T-helper 1 cell (primary cell): Measurements from ENCODE around the gene TAS1R3.
A peak's percentile ranks its signal among the peaks of the same experiment; 100 is the strongest.

ENCODE experiments used
- DNase-seq, 5 donors: peaks; one replicate each; pipeline ENCODE4 v3.0.0-alpha.2; 2012 to 2020
- total RNA-seq, 4 donors: gene quantifications; one replicate each; lab custom pipeline; 2026; lab: John Stamatoyannopoulos, UW

TAS1R3 gene
- total RNA-seq = 1.1 to 3.4 (median 2.2) reads per million in 4 donors

GRCh38 chr1:1331068-1331965 is at the start of gene TAS1R3:
TSS of gene TAS1R3 (plus strand) at chr1:1331280. CDS start at chr1:1331346, 66 bp downstream.
- no peak for DNase-seq

DNA sequence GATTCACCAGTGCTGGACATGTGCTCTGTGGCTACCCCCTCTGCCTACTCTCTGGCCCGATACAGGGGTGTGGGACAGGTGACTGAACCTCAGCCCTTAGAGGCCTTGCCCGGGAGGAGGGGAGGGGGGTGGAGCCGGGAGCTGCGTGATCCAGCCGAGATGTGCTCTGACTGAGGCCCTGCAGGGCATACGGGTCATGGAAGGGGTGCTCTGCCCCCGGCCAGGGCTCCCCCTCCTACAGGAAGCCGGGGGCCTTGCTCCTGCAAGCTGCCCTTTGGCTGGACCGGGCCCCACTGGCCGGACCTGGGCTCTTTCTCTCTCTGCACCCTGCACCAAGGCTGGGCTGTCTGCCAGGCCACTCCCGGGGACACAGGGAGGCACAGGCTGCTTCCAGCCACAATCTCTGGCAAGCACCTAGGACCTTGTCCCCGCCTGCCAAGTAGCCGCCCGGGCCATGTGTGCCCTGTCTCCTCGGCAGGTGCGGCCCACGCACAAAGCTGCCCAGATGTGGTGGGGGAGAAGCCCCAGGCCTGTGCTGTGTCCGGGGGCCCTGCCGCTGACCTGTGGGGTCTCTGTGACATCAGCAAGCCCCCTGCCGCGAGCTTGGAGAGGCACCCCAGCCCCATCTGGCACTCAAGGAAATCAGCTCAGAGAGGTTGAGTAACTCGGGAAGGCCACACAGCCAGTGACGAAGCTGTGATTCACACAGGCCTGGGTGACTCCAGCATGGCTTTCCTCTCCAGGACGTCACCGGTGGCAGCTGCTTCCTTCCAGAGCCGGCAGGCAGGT is 49.4 kb upstream of the TAS1R3 start:
- no peak for DNase-seq

DNA sequence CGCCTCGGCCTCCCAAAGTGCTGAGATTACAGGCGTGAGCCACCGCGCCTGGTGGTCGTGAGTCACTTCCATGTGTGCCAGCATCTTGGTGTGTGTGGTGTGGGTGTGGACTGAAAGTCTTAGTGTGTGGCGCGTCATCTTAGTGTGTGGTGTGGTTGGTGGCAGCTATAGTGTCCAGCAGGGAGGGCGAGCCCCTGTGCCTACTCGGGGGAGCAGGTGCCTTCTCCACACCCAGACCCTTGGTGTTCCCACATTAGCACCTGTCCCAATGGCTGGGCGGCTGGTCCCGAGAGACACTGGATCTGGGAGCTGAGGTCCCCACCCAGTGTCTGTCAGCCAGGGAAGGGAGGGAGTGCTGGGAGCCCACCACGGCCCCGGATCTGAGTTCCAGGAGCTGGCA is 48.1 kb upstream of the TAS1R3 start:
- DNase-seq = no peak

GRCh38 chr1:1283821-1284220 is 47.3 kb upstream of the TAS1R3 start:
- DNase-seq = no peak

DNA sequence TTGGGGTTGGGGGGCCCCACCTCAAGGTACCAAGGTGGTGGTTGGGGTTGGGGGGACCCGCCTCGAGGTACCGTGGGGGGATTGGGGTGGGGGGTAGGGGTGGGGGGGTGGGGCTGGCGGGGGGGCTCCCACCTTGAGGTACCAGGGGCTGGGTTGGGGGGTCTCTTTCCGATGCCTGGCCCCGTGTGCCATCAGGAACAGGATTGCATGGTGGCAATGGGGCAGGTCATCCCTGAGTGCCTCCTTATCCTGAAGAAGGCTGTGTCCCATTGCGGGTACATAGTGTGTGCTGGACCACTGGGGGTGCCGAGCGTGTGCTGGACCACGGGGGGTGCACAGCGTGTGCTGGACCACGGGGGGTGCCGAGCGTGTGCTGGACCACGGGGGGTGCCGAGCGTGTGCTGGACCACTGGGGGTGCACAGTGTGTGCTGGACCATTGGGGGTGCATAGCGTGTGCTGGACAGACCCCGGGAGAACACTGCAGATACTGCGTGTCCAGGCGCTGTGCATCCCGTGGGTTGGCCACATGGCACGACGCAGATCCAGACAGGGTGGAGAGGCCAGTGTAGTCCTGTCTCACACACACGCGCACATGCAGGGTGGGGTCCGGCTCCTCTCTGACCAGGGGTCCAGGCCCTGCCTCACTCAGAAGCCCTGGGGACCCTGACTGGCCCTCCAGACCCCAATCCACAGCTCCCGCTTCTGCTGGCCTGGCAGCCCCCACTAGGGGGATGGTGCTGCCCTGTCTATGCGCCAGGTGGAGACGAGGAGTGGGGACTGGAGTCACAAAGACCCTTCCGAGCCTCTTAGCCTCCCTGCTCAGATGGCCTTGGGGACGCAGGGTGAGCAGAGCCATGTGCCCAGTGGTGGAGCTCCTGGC is 46.6 kb upstream of the TAS1R3 start:
- no peak for DNase-seq

DNA sequence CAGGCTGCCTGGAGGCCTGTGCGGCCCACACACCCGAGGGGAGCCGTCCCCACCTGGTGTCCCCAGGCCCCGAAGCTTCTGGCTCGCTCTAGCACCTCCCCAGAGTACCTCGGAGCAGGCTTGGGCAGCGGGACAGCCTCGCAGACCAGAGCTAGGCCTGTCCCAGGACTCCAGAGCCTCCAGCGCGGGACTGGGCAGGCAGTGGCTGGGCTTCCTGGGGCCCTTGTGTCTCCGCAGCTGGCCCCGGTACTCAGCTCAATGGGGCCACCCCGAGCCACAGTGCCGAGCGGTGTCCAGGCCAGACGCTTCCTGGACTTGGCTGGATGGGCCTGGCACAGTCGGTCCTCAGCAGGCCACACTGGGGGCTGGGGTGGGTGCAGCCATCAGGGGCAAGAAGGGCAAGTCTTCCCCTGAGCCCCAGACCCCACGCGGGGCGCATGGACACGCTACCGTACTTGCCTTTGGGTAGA is 45.9 kb upstream of the TAS1R3 start:
- DNase-seq = no peak

DNA sequence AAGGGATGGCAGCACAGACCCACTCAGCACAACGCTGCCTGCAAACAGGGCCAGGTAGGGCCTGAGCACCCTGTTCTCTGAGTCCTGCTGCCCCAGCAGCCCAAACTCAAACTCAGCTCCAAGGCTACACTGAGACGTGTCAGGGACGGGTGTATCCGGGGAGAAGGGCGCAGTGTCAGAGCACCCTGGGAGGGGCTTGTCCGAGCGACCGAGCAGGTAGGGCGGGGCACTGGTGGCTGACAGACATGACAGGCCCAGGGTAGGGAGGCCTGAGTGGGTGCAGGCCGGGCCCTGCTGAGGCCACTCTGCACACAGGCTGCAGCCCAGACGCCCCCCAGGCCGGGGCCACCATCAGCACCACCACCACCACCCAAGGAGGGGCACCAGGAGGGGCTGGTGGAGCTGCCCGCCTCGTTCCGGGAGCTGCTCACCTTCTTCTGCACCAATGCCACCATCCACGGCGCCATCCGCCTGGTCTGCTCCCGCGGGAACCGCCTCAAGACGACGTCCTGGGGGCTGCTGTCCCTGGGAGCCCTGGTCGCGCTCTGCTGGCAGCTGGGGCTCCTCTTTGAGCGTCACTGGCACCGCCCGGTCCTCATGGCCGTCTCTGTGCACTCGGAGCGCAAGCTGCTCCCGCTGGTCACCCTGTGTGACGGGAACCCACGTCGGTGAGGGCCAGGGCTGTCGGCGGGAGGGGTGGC is 45.3 kb upstream of the TAS1R3 start:
- DNase-seq = no peak

DNA sequence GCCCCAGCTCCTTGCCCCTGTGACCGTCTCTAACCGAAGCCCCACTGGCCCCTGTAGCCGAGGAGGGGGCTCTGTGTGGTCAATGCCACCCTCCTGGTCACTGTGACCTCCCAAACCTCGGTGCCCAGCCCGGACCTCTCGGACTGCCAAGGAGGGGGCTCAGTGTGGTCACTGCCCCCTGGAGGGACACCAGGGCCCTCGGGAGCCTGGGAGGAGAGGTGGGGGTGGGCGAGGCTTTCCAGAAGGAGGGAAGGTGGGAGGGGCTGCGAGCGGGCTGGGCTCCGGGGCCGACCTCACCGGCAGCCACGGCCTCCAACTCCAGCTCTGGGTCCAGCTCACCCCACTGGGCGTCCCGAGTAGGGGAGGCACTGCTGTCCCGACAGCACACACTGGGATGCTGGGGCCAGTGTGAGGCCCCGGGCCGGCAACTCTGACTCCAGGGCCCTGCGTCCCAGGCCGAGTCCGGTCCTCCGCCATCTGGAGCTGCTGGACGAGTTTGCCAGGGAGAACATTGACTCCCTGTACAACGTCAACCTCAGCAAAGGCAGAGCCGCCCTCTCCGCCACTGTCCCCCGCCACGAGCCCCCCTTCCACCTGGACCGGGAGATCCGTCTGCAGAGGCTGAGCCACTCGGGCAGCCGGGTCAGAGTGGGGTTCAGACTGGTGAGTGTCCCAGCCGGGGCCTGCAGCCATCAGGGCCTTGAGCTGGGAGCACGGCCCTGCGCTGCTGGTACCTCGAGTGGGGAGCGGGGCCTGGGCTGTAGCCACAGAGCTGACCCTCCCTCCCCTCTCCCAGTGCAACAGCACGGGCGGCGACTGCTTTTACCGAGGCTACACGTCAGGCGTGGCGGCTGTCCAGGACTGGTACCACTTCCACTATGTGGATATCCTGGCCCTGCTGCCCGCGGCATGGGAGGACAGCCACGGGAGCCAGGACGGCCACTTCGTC is 44.5 kb upstream of the TAS1R3 start:
- no peak for DNase-seq

DNA sequence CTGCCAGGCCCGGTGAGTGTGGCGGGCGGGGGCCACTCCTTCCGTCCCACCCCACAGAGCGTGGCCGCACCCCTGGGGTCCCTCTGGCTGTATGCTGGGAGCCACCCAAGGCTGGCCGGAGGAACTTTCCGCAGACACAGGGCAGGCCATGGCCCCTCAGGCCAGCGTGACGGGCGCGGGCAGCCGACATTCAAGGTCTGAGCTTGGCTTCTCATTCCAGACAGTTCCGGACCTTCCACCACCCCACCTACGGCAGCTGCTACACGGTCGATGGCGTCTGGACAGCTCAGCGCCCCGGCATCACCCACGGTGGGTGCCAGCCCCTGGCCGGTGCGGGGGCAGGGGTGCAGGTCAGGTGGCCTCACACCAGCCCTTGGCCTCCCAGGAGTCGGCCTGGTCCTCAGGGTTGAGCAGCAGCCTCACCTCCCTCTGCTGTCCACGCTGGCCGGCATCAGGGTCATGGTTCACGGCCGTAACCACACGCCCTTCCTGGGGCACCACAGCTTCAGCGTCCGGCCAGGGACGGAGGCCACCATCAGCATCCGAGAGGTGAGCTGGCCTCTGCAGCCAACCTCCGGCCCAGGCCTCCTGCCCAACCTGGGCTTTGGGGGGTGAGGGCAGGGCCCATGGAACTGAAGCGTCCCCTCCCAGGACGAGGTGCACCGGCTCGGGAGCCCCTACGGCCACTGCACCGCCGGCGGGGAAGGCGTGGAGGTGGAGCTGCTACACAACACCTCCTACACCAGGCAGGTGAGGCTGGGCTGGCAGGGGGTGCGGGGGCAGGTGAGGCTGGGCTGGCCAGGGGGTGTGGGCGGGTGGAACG is 43.6 kb upstream of the TAS1R3 start:
- no peak for DNase-seq

GRCh38 chr1:1290238-1290731 is 40.8 kb upstream of the TAS1R3 start:
- DNase-seq = peak in 4 of 5 donors; percentile 31 to 63 (median 43)

GRCh38 chr1:1291023-1291528 is 40.0 kb upstream of the TAS1R3 start:
- DNase-seq = no peak

GRCh38 chr1:1291548-1292441 is 39.3 kb upstream of the TAS1R3 start:
- peak; percentile 39 to 59 (median 57) for DNase-seq

DNA sequence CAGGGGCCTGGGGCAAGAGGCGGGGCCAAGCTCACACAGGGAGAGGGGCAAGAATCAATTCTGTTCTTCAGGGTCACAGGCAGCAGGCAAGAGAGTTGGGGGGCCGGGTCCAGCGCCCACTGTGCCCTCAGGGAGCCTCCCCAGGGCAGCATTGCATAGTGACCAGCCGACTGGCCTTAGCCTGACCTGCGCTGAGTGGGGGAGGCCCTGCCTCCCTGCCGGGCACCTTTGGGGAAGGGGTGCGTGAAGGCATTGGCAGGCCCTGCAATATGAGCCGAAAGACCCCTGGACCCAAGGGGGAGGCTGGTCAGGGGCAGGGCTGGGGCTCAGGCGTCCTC is 38.7 kb upstream of the TAS1R3 start:
- no peak for DNase-seq

GRCh38 chr1:1292851-1293250 is 38.2 kb upstream of the TAS1R3 start:
- DNase-seq = no peak

DNA sequence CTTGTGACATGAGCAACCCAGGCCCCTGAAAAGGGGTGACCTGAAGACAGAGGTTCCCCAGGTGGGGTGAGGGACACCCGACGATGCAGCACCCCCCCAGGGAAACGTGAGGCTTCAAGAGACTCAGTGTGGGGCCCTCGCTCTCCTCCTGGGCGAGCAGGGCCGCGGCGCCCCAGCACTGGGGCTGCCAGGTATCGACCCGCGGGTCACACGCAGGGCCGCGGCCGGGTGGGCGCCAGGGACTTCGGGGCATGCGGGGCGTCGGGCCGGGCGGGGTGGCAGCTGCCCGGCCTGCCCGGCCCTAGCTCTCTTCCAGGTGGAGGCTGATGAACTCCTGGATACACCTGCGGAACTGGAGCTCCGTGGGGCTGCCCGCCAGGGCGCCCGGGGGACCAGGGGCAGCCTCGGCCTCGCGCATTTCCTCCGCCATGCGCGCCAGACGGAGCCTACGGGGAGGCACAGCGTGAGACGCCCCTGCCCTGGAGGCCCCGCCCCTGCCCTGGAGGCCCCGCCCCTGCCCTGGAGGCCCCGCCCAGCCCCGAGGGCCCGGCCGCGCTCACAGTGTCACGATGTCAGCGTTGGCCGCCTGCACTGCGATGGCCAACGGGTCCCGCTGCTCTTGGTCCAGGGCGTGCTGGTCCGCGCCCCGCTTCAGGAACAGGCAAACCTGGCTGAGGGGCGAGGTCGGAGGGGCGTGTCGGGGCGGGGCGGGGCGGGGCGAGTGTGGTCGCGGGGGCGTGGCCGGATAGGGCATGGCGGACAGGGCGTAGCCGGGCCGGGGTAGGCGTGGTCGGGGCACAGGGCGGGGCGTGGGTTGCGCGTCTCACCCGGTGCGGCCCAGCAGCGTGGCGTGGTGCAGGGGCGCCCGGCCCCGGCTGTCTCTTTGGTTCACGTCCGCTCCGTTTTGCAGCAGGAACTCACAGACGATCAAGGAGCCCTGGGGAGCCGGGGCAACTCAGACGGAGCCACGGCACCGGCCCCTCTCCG is 37.5 kb upstream of the TAS1R3 start:
- no peak for DNase-seq

DNA sequence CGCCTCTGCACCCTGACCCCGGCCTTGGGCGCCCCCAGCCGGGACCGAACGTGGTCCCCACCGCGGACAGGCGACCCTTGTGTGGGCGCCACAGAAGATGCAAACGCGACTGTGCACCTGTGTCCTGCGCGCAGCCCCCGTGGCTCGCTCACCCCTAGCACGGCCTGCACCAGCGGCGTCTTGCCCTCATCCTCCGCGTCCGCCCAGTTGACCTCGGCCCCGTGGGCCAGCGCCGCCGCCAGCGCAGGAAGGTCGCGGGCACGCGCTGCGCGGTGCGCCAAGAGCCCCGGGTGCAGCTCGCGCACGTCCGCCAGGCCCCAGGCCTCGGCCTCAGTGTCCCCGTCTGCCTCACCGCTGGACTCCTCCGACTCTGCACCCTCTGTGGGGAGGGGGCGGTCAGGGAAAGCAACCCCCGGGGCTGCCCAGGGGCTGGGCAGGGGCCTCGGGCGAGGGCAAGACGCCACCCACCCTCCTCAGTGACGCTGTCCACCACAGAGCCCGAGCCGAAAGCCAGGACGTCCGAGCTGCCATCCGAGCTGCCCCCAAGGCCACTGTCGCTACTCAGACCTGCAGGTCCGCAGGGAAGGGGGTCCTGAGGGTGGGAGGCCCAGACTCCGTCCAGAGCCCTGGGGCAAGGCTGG is 36.7 kb upstream of the TAS1R3 start:
- no peak for DNase-seq
